GM21526 (cell line): Measurements from ENCODE around the gene TMIGD2.
A peak's percentile ranks its signal among the peaks of the same experiment; 100 is the strongest.
"Not testable (repeated sequence)": the region's sequence is repeated elsewhere in the genome, so short reads cannot be mapped to it uniquely, and the experiment has no call there.

Source experiments
- ATAC-seq: cut with Tn5 transposase; IDR thresholded peaks from one replicate; pipeline ENCODE4 v1.9.1; 2021; ENCODE audit warnings: moderate library complexity; ENCODE audit not compliant: unreplicated experiment, low FRiP score

TMIGD2 gene

DNA sequence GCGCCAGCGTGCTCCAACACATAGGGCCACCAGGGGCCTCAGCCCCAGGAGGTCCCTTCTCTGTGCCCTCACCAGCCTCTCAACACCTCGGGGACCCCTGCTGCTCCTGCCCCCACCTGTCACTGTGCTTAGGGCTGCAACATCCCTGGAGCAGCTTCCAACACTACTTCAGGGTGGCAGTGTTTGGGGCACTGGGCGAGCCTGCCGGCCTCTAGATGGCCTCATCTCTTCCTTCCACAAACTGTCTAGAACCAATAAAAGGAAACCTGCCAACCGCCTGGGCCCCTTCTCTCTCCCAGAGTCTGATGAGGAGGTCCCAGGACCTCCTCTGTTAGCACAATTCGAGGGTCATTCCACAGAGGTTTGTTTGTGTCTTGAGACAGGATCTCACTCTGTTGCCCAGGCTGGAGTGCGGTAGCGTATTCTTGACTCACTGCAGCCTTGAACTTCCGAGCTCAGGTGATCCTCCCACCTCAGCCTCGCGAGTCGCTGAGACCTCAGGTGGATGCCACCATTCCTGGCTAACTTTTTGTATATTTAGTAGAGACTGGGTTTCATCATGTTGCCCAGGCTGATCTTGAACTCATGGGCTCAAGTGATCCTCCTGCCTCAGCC lies 33.3 kb downstream of the TMIGD2 start:
- no peak for ATAC-seq

DNA sequence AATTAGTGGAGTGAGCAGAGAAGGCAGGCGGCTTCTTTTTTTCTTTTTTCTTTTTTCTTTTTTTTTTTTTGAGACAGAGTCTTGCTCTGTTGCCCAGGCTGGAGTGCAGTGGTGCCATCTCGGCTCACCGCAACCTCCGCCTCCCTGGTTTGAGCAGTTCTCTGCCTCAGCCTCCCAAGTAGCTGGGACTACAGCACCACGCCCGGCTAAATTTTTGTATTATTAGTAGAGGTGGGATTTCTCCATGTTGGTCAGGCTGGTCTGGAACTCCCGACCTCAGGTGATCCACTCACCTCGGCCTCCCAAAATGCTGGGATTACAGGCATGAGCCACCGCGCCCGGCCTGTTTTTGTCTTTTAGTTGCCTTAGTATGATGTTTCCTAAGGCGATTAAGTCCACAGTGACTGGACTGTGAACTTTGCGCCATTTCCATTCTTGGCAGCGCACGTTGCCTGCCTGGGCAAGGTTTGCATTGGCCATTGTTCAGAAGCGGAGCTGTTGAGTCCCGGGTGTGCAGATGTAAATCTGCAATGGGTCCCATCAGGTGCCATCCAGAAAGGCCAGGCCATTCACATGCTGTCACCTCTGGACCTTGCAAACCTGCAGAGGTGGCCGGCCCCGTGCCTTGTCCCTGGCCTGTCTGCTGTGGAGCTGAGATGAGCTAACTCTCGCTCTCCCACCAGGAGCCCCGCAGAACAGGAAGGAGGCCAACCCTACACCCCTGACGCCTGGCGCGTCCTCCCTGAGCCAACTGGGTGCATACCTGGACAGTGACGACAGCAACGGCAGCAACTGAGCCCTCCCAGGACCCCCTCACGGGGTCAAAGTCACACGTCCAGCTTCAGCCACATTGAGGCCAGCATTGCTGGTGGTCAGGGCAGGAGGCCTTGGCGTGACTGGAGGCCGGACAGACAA lies 34.0 kb downstream of the TMIGD2 start:
- no peak for ATAC-seq

DNA sequence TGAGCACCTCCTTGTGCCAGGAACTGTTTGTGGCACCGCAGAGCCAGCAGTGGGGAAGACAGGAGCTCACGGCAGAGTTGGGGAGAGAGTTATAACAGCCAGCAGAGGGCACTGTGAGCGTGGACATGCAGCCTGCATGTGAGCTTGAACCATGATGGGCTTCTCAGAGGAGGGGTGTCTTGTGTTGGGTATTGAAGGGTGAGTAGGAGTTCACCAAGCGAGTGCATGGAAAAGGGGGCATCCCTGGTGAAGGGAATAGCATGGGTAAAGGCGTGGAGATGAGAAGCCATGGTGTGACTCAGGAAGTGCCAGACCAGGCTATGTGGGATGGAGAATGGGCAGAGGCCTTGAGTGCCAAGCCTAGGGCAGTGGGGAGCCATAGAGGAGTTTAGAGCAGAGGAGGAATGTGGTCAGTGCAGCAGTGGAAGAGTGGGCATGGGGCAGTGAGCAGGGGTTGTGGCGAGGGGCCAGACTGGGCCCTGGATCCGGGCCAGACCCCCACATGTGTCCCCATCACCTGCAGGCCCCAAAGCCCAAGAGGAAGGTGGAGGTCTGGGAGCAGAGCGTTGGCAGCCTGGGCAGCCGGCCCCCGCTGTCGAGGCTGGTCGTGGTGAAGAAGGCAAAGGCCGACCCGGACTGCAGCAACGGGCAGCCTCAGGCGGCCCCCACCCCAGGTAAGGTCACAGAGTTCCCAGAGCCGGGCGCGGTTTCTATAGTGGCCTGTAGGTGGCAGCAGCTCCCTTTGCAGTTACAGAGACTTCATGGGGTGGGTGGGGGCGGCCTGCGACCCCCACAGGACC lies 34.9 kb downstream of the TMIGD2 start:
- ATAC-seq: no peak

DNA sequence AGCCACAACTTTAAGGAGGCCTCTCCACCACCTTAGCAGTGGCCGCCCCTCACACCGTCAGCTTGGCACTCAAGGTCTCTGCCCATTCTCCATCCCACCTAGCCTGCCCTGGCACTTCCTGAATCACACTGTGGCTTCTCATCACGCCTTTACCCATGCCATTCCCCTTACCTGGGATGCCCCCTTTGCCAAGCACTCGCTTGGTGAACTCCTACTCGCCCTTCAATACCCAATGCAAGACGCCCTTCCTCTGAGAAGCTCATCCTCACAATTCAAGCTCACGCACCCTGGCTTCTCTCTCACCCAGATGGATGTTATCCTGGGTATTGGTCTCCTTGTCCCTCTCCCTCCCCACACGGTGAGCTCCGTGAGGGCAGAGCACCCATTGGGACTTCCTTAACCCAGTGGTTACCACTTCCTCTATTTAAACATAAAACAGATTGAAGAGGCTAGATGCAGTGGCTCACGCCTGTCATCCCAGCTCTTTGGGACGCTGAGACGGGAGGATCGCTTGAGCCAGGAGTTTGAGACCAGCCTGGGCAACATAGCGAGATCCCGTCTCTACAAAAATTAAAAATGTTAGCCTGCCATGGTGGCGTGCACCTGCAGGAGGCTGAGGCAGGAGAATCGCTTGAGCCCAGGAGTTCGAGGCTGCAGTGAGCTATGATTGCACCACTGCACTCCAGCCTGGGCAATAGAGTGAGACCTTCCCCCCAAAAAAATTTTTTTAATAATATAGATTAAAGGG lies 35.8 kb downstream of the TMIGD2 start:
- ATAC-seq: no peak

DNA sequence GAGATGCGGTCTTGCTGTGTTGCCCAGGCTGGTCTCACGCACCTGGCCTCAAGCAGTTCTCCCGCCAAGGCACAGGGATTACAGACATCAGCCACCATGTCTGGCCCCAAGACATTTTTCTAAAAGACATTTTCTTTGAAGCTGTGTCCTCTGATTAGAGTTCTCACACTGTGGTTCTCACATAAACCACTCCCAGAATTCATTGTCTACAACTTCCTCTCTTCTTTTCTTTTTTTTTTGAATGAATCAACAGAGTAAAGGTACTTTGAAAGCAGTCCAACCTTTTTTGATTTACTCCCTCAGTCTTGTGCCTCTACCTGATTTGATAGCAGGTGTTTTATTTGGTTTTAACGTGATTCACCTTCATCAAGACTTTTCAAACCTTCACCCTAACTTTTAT lies 37.4 kb downstream of the TMIGD2 start:
- no peak for ATAC-seq

DNA sequence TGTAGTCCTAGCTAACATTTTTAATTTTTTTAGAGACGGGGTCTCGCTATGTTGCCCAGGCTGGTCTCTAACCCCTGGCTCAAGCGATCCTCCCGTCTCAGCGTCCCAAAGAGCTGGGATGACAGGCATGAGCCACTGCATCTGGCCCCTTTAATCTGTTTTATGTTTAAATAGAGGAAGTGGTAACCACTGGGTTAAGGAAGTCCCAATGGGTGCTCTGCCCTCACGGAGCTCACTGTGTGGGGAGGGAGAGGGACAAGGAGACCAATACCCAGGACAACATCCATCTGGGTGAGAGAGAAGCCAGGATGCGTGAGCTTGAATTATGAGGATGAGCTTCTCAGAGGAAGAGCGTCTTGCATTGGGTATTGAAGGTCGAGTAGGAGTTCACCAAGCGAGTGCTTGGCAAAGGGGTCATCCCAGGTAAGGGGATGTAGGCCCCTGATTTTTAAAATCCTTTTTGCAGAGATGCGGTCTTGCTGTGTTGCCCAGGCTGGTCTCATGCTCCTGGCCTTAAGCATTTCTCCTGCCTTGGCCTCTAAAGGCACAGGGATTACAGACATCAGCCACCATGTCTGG lies 41.5 kb downstream of the TMIGD2 start:
- no peak for ATAC-seq

DNA sequence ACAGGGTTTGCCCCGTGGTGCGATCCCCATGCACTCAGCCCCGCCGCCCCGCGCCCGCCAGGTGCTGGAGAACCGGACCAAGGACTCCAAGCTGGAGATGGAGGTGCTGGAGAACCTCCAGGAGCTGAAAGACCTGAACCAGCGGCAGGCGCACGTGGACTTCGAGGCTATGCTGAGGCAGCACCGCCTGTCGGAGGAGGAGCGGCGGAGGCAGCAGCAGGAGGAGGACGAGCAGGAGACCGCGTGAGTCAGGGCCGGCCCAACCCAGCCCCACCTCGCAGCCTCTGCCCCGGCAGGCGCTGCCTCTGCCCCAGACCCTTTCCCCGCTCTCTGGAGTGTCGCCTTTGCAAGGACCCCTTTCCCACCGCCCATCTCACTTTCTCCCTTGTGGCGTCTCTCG lies 44.0 kb downstream of the TMIGD2 start:
- no peak for ATAC-seq

DNA sequence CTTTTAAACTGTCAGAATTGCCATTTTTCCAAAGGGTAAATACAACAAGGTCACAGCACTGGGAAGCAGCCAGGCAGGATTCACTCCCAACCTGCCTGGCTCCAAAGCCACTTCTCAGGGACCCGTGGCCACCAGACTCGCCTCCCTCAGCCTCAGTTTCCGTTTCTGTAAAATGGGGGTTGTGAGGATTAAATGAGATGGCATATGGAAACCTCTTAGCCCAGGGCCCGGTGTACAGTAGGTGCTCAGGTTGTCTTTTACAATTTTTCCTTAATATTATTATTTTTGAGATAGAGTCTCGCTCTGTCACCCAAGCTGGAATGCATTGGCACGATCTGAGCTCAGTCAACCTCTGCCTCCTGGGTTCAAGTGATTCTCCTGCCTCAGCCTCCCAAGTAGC lies 45.2 kb downstream of the TMIGD2 start:
- ATAC-seq: no peak

DNA sequence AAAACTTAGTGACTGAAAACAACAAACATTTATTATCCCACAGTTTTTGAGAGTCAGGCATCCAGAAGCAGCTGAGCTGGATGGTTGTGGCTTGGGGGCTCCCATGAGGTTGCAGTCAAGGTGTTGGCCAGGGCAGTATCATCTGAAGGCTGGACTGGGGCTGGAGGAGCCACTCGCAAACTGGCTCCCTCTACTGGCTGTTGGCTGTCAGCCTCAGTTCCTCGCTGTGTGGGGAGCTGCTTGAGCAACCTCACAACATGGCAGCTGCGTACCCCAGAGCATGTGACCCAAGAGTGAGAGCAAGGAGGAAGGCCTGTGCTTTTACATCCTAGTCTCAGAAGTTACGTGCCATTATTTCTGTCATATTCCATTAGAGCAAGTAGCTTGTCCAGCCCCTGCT lies 45.6 kb downstream of the TMIGD2 start:
- no peak for ATAC-seq

DNA sequence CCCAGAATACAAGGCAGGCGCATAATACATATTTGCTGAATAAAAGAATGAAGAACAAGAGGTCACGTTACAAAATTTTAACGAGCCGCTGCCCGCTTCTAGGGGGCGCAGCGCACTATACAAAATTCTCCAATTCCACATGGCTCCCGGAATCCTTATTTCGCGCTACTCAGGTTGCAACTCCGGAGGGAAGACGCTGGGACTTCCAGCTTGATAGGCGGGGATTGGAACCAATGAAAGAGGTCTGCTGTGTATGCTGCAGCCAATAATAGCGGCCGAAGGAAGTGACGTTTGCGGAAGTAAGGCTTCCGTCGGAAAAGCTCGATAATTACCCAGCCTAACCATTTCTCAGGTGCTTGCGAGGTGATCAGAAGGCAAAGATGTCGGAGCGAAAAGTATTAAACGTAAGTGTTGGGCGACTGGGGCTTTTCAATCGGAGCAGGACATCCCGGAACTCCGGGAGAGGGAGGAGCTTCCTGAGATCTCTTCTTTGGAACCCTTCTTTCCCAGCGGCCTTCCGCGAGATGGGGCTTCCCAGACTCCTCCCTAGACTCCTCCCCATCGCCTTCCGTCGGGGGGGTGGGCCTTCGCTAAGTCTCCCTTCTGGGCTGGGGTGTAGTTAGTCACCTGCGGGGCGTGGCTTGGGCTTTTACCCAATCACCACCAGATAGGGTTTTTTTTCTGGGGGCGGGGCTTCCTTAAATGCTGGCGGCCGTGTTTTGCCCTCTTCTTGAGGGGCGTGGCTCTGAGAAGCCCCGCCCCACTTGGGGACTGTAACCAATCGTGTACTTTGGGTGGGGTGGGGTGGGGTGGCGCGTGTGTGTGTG lies 55.2 kb downstream of the TMIGD2 start, which contains the start of gene YJU2:
Gene YJU2, plus strand, starts transcription at position 314 of the 827 bp plus-strand sequence. Its CDS starts 67 bp downstream, at position 381.
- ATAC-seq: peak; percentile 75

DNA sequence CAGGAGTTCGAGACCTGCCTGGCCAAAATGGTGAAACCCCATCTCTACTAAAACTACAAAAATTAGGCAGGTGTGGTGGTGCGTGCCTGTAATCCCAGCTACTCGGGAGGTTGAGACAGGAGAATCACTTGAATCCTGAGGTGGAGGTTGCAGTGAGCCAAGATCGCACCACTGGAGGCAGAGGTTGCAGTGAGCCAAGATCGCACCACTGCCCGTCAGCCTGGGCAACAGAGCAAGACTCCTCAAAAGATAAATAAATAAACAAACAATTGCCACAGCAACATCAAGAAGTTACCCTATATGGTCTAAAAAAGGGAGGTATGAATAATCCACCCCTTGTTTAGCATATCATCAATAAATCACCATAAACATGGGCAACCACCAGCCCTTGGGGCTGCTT lies 56.3 kb downstream of the TMIGD2 start:
- not testable (repeated sequence) for ATAC-seq
